HEK293 (cell line): ENCODE measurements around the gene UGGT1.

ENCODE experiments used
- CTCF ChIP-seq: fragments of 450-650 bp; formaldehyde crosslinking; IDR thresholded peaks from 2 replicates; pipeline ENCODE4 v1.5.1; 2016; ENCODE audit warnings: missing biosample characterization, missing genetic modification characterization
- REST ChIP-seq: fragments of 450-650 bp; formaldehyde crosslinking; IDR thresholded peaks from 2 replicates; pipeline ENCODE4 v1.5.1; 2016; ENCODE audit warnings: missing biosample characterization, missing genetic modification characterization
- TCF7L2 ChIP-seq: IDR thresholded peaks from 2 replicates; pipeline ENCODE4 v1.6.1; 2011; ENCODE audit warnings: low read depth, mild to moderate bottlenecking, inconsistent platforms, low read length, moderate library complexity, borderline replicate concordance
- ZBTB11 ChIP-seq: fragments of 450-650 bp; formaldehyde crosslinking; conservative IDR thresholded peaks from 2 replicates; pipeline ENCODE4 v1.5.1; 2016; ENCODE audit warnings: low read depth, missing biosample characterization, missing genetic modification characterization
- ZNF211 ChIP-seq: fragments of 450-650 bp; formaldehyde crosslinking; IDR thresholded peaks from 2 replicates; pipeline ENCODE4 v1.5.1; 2016; ENCODE audit warnings: low read depth, missing biosample characterization, missing genetic modification characterization
- ZNF24 ChIP-seq: fragments of 450-650 bp; formaldehyde crosslinking; IDR thresholded peaks from 2 replicates; pipeline ENCODE4 v1.5.1; 2016; ENCODE audit warnings: missing biosample characterization, missing genetic modification characterization
- ZNF248 ChIP-seq: fragments of 450-650 bp; formaldehyde crosslinking; IDR thresholded peaks from 2 replicates; pipeline ENCODE4 v1.5.1; 2017; ENCODE audit warnings: missing biosample characterization, missing genetic modification characterization
- ZNF354C ChIP-seq: fragments of 450-650 bp; formaldehyde crosslinking; IDR thresholded peaks from 2 replicates; pipeline ENCODE4 v1.5.1; 2016; ENCODE audit warnings: missing biosample characterization, missing genetic modification characterization, low read depth, borderline replicate concordance
- ZNF521 ChIP-seq: fragments of 450-650 bp; formaldehyde crosslinking; IDR thresholded peaks from 2 replicates; pipeline ENCODE4 v1.5.1; 2017; ENCODE audit warnings: missing biosample characterization, mild to moderate bottlenecking, missing genetic modification characterization
- TF ChIP-seq, protein P1 (sequence below): fragments of 450-650 bp; formaldehyde crosslinking; IDR thresholded peaks from 2 replicates; pipeline ENCODE4 v1.5.1; 2016; ENCODE audit warnings: missing biosample characterization, missing genetic modification characterization

DNA sequence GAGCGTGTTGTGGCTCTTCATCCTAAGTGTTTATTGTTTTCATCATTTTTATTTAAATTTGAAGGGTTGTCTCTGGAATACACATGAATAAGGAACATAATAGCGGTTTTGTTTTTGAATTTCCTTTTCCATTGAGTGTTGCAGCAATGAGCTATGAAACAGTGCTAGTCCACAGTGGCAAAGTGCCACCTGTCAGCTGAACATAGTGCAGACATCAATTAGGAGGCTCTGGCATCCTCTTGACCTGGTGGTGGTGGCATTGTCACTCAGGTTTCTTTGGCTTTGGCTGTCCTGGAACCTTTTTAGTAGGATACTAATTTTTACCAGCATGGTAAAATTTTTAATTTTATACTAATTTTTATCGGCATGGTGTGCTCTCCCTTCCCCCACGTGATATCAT is 63.2 kb downstream of the UGGT1 start:
- TF ChIP-seq CTCF (tag by site-specific recombination) (no peak), TCF7L2 (no peak), ZNF354C (tag by site-specific recombination) (no peak), ZNF248 (tag by site-specific recombination) (no peak), ZBTB11 (no peak), ZNF521 (tag by site-specific recombination) (no peak), ZNF211 (tag by site-specific recombination) (no peak), ZNF24 (tag by site-specific recombination) (no peak), REST (tag by site-specific recombination) (no peak)
- TF ChIP-seq, protein P1, sequence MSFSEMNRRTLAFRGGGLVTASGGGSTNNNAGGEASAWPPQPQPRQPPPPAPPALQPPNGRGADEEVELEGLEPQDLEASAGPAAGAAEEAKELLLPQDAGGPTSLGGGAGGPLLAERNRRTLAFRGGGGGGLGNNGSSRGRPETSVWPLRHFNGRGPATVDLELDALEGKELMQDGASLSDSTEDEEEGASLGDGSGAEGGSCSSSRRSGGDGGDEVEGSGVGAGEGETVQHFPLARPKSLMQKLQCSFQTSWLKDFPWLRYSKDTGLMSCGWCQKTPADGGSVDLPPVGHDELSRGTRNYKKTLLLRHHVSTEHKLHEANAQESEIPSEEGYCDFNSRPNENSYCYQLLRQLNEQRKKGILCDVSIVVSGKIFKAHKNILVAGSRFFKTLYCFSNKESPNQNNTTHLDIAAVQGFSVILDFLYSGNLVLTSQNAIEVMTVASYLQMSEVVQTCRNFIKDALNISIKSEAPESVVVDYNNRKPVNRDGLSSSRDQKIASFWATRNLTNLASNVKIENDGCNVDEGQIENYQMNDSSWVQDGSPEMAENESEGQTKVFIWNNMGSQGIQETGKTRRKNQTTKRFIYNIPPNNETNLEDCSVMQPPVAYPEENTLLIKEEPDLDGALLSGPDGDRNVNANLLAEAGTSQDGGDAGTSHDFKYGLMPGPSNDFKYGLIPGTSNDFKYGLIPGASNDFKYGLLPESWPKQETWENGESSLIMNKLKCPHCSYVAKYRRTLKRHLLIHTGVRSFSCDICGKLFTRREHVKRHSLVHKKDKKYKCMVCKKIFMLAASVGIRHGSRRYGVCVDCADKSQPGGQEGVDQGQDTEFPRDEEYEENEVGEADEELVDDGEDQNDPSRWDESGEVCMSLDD (tag by site-specific recombination): no peak
